Uterus (tissue), 4 donors: ENCODE measurements around the gene DTNA. TPM values are rescaled to one million over a fixed set of nuclear protein-coding genes. Genes with fewer than 3 reads are reported as not detected.

Experiments
- DNase-seq, 2 donors: peaks; one replicate each; pipeline ENCODE4 v3.0.0-alpha.2; 2019 to 2020
- H3K27ac ChIP-seq, 2 donors: fragments of 200-600 bp; sonication (generic); 1 replicate in 1 of 2; 2 replicates in 1 of 2; pipeline ENCODE4 v1.5.1; 2016 to 2018
- H3K27me3 ChIP-seq, 2 donors: fragments of 200-600 bp; sonication (generic); one replicate each; pipeline ENCODE4 v1.5.1; 2018 to 2019; ENCODE audit warnings: control low read depth in 1 of 2
- H3K36me3 ChIP-seq, 2 donors: fragments of 200-600 bp; sonication (generic); one replicate each; pipeline ENCODE4 v1.5.1; 2019; ENCODE audit warnings: control low read depth in 1 of 2
- H3K4me1 ChIP-seq, 2 donors: fragments of 200-600 bp; sonication (generic); one replicate each; pipeline ENCODE4 v1.5.1; 2018 to 2019; ENCODE audit warnings: control low read depth in 1 of 2
- H3K4me3 ChIP-seq, 2 donors: fragments of 200-600 bp; sonication (generic); 1 replicate in 1 of 2; 2 replicates in 1 of 2; pipeline ENCODE4 v1.5.1; 2018 to 2019; ENCODE audit warnings: mild to moderate bottlenecking in 1 of 2
- H3K9me3 ChIP-seq, 2 donors: fragments of 200-600 bp; sonication (generic); one replicate each; pipeline ENCODE4 v1.5.1; 2019; ENCODE audit warnings: control low read depth in 1 of 2
- POLR2A ChIP-seq, 2 donors: fragments of 450-650 bp; IDR thresholded peaks; one replicate each; pipeline ENCODE4 v1.6.1; 2016; ENCODE audit warnings: antibody characterized with exemption in 2 of 2, mild to moderate bottlenecking in 1 of 2, moderate library complexity in 1 of 2
- intact Hi-C: fragments of 100-400 bp; cut with DNase I; formaldehyde crosslinking; loops from one replicate; pipeline ENCODE4 v1.15.1; 2023; ENCODE audit warnings: low total_unique reads
- total RNA-seq, 4 donors: library from RNA; depleted of rRNA in 3 of 4; stranded (reverse); fragments of >200 nt in 3 of 4; gene quantifications; one replicate each; pipeline versions ENCODE4 v1.1.0 to v1.2.4, GENCODE V29; 2014 to 2023
- TF ChIP-seq, protein P1 (sequence below), 4 experiments: fragments of 200-600 bp in 2 of 4; fragments of 450-650 bp in 2 of 4; sonication (generic) in 2 of 4; IDR thresholded peaks; one replicate each; pipeline ENCODE4 v1.5.1; 2016 to 2019; ENCODE audit warnings: antibody characterized with exemption in 4 of 4, mild to moderate bottlenecking in 2 of 4, moderate library complexity in 1 of 4
- donor health status: DM: yes; HTN: yes; CAD: no.

The DTNA gene
- total RNA-seq, 4 donors from 2014 or later: 13.8 to 229 (median 43.0) TPM

DNA sequence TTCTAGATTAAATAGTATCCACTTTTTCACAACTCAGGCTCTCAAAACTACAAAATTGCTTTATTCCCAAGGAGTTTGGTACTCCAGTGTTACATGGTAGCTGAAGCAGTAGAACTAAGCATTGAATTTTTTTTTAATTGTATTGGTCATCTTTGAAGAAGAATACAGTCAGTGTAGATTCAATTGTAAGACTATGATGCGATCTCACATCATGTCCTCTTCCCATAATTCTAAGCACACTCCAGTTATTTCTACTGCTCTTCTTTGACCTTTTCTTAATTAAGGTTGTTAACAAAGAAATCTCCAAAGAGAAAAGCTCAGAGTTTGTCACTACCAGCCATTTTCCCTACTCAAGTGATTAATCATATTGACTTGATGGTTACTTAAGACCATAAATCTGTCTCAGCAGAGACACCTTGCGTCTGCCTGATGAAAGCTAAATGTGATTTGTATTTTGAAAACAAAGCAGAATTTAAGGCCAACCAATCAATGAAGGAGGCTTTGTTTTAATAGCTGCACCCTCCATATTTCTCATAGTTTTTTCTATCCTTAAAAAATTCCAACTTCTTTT lies 130.2 kb downstream of the DTNA start:
- no peak overlapping the region for H3K4me3 ChIP-seq
- H3K27ac ChIP-seq: no peak overlapping the region
- no peaks in the 10 kb centered on the region for H3K27me3 ChIP-seq
- H3K4me1 ChIP-seq: no peaks in the 10 kb centered on the region
- no peaks in the 10 kb centered on the region for H3K36me3 ChIP-seq
- no peaks in the 10 kb centered on the region for H3K9me3 ChIP-seq
- intact Hi-C loops: no loop called here
- no peak for DNase-seq
- no peak for TF ChIP-seq POLR2A (IDR thresholded peaks at IDR 0.05)
- TF ChIP-seq, protein P1, sequence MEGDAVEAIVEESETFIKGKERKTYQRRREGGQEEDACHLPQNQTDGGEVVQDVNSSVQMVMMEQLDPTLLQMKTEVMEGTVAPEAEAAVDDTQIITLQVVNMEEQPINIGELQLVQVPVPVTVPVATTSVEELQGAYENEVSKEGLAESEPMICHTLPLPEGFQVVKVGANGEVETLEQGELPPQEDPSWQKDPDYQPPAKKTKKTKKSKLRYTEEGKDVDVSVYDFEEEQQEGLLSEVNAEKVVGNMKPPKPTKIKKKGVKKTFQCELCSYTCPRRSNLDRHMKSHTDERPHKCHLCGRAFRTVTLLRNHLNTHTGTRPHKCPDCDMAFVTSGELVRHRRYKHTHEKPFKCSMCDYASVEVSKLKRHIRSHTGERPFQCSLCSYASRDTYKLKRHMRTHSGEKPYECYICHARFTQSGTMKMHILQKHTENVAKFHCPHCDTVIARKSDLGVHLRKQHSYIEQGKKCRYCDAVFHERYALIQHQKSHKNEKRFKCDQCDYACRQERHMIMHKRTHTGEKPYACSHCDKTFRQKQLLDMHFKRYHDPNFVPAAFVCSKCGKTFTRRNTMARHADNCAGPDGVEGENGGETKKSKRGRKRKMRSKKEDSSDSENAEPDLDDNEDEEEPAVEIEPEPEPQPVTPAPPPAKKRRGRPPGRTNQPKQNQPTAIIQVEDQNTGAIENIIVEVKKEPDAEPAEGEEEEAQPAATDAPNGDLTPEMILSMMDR (IDR thresholded peaks at IDR 0.05): no peak

DNA sequence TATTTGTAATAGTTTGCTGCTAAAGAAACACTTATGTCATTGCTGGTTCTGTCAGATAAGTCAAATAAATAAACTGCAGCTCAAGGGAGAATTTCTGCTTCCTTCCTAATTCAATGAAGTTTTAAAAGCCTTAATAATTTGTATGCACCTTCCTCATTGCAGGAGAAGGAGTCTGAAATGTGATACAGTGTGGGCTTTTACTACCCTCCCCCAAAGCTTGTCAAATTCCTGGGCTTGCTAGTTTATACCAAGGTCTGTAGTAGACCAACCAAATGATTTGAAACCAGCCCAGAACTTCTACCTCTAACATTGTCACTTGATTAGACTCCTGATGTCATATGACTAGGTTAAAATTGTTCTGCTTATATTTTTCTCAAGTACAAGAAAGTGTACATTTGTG lies 131.8 kb downstream of the DTNA start:
- TF ChIP-seq, protein P1 (IDR thresholded peaks at IDR 0.05): no peak
- TF ChIP-seq POLR2A (IDR thresholded peaks at IDR 0.05): no peak
- intact Hi-C loops: no loop called here
- Histone ChIP-seq H3K27me3 (no peaks in the 10 kb centered on the region), H3K36me3 (no peaks in the 10 kb centered on the region), H3K4me1 (no peaks in the 10 kb centered on the region), H3K27ac (no peak overlapping the region), H3K4me3 (no peak overlapping the region), H3K9me3 (no peaks in the 10 kb centered on the region)
- DNase-seq: no peak

DNA sequence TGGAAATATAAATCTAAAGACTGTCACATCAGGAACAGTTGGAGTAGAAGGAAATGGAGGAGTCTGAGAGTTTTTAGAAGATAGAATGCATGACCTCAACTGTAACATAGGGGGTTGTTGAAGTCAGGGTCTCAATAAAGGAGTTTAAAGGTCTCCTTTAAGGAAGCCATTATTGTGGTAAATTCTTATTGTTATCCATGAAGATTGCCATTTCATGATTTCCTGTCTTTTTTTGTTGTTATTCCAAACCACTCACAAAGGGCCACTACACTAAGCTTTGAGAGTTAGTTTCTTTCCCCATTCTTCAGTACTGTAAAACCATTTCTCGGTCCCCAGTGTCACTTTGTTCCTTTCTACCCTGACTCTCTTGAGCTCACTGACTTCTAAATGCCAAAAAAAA lies 134.0 kb downstream of the DTNA start:
- intact Hi-C loops: no loop called here
- no peak for DNase-seq
- Histone ChIP-seq H3K4me1 (no peaks in the 10 kb centered on the region), H3K36me3 (no peaks in the 10 kb centered on the region), H3K27me3 (no peaks in the 10 kb centered on the region), H3K4me3 (no peak overlapping the region), H3K9me3 (no peaks in the 10 kb centered on the region), H3K27ac (no peak overlapping the region)
- no peak for TF ChIP-seq POLR2A (IDR thresholded peaks at IDR 0.05)
- TF ChIP-seq, protein P1 (IDR thresholded peaks at IDR 0.05): no peak

DNA sequence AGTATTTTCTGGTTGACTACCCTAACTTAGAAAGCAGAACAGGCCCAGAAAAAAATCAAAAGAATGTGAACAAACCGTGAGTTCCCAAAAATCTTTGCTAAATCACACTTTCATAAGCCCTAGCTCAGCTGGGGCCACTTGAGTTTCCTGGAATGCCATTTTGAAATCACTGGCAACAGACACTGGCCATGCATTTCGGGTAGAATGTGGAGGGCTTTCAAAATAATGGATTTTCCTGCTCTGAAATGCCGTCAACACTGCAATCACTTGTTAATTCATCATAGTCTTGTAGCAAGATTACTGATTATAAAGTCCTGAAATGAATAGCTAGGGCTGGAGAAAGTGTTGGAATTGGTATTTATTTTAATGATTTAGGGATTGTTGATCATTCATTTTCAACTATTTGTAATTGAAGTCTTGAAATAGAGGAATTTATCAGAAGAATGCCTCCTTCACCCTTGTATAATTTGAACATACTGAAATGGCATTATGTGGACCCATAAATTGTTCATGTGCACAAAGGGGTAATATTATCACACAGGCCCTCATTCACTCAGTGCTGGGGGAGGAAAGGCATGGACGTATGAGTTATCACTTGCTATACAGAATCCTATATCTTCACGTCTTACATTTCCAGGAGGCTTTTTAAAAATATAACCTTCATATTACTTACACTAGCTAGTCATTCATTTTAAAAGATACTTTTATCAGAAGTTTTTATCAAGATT lies 134.8 kb downstream of the DTNA start:
- H3K27ac ChIP-seq: no peak overlapping the region
- no peak for DNase-seq
- no peaks in the 10 kb centered on the region for H3K4me1 ChIP-seq
- H3K36me3 ChIP-seq: no peaks in the 10 kb centered on the region
- no peaks in the 10 kb centered on the region for H3K27me3 ChIP-seq
- intact Hi-C loops: no loop called here
- TF ChIP-seq POLR2A (IDR thresholded peaks at IDR 0.05): no peak
- TF ChIP-seq, protein P1 (IDR thresholded peaks at IDR 0.05): no peak
- no peaks in the 10 kb centered on the region for H3K9me3 ChIP-seq
- no peak overlapping the region for H3K4me3 ChIP-seq

DNA sequence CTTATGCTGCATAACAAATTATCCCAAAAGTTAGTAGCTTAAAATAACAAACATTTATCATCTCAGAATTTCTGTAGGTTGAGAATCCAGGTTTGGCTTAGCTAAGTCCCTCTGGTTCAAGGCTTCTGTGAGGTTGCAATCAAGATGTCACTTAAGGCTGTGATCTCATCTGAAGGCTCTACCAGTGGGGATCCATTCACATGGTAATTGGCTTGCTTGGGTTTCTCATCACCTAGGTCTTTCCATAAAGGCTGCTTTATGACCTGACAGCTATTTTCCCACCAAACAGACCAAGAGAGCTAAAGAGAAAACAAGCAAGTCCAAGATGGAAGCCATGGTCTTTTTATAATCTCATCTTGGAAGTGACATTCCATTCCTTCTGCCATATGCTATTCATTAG lies 137.3 kb downstream of the DTNA start:
- H3K9me3 ChIP-seq: no peaks in the 10 kb centered on the region
- no peaks in the 10 kb centered on the region for H3K36me3 ChIP-seq
- intact Hi-C loops: no loop called here
- H3K27ac ChIP-seq: no peak overlapping the region
- no peaks in the 10 kb centered on the region for H3K4me1 ChIP-seq
- H3K27me3 ChIP-seq: no peaks in the 10 kb centered on the region
- TF ChIP-seq, protein P1 (IDR thresholded peaks at IDR 0.05): no peak
- TF ChIP-seq POLR2A (IDR thresholded peaks at IDR 0.05): no peak
- H3K4me3 ChIP-seq: no peak overlapping the region
- DNase-seq: no peak
